Endometrial microvascular endothelial cells (primary cell): Measurements from ENCODE around the gene YWHAQ. TPM values are rescaled to one million over a fixed set of nuclear protein-coding genes. Genes with fewer than 3 reads are reported as not detected.

ENCODE experiments used
- in situ Hi-C: cut with HindIII; loops from 2 replicates; pipeline ENCODE4 v1.10.0; 2017; ENCODE audit warnings: low sequenced_read_pairs, low pct_unique_long_range_greater_than_20kb; ENCODE audit errors: inconsistent ontology term
- total RNA-seq: library from RNA; depleted of rRNA; stranded (reverse); fragments of >200 nt; gene quantifications from one replicate; pipeline ENCODE4 v1.2.3, GENCODE V29; 2015; ENCODE audit errors: inconsistent ontology term

YWHAQ gene
- 359 TPM for total RNA-seq

DNA sequence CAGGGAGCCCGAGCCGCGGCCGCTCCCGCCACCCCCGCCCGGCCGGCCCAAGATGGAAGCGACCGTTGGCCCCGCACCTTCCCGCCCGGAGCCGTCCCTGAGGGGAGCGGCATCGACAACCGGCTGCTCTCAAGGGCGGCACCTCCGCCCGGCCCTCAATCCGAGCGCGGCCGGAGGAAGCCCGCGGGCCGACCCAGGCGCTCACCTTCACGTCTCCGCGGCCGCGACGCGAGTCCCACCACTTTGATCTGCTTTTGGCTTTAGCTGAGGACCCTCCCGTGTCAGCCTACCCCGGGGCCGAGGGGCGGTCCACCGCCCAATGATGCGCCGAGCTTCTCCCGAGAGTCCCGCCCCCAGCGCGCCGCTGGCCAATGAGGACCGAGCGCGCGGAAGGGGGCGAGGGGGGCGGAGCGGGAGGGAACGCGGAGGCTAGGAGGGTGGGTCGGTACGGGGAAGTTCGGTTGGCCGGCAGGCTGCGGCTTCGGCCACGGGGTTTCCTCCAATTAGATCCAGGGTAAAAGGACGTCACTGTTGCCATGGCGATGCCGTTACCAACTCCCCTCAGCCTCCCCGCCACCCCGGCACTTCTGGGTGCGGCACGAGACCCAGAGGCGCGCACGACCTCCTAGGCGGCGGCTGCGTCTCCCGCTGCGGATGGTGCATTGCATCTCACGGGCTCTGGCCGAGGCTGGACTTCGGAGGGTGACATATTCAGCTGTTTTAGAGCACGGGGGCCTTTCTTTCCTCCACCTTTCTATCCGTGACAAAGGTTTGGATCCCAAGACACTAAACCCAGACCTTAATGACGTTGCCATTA is at the start of gene YWHAQ:
Gene YWHAQ (minus strand): TSS at position 262 of the 817 bp plus-strand sequence. CDS start 545 bp downstream, outside the sequence.
- in situ Hi-C loops: no loop called here

DNA sequence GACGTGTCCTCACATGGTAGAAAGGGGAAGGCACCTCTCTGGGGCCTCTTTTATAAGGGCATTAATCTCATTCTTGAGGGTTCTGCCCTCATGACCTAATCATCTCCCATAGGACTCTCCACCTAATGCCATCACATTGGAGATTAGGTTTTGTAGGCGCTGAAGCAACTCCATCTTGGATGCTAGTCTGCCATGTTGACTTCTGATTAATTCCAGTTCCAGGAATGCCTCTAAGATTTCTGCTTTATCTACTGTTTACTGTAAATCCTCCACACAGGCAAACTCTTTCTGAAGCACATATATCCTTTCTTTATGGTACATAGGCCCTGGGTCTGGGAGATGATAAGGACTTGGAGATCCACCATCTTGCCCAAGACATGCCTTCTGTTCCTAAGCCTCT is 49.3 kb upstream of the YWHAQ start:
- in situ Hi-C loops: no loop called here

DNA sequence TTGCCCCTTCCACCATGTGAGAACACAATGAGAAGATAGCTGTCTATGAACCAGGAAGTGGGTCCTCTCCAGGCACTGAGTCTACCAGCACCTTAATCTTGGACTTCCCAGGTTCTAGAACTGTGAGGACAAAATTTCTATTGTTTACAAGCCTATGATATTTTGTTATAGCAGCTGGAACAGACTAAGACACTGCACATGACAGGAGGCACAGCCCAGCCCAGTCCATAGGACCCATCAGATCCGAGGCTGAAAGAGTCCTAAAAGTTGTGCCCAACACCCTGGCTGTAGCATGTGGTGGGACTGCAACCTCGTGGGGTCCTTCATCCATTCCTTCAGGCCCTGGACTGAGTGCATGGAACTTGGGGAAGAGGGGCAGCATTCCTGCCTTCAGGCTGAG is 48.4 kb upstream of the YWHAQ start:
- in situ Hi-C loops: no loop called here

DNA sequence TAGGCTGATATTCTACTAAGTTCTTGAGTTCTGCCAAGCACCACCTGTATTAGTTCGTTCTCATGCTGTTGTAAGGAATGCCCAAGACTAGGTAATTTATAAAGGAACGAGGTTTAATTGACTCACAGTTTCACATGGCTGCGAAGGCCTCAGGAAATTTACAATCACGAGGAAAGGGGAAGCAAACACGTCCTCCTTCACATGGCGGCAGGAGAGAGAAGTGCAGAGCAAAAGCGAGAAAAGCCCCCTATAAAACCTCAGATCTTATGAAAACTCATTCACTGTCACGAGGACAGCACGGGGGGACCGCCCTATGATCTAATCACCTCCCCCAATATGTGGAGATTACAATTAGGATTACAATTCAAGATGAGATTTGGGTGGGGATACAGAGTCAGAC is 47.7 kb upstream of the YWHAQ start:
- in situ Hi-C loops: no loop called here

DNA sequence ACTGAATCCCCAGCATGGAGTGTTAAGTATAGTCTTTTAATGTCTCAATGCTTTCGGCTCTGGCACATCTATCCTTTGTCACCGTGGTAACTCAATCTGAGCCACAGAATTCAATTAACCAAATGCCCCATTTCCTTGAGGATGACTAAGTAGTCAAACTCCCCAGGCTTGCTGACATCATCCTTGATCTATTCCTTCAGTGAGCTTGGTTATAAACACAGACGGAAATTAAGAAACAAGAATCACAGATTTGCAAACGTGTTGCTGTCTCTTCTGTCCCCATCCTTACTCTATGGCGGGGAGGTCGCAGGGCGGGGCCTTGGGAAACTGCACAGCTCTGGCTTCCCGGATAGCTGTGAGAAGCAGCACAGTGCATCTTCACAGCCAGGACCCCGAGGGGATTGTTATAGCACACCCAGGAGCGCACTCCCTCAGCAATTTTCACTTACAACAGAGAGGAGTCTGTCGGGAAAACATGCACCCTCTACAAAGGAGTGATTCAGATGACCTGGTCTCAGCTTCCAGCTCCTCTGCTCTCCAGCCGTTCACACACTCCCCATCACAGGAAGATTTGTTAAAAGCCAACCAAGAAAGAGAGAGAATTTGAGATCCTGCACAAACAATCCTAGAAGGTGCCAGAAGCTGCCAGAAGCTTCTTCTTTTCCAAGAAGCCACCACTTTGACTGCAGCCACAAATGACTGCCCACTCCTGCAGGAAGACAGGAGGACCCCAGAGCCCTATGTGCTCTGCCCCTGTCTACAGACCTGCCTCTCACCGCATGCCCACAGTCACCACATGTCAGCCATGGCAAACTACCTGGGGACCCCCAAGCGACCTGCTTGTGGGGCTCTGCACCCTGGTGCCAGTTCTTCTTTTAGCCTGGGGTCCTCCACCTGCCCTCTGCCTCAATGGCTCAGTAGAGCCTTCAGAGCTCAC is 44.9 kb upstream of the YWHAQ start:
- in situ Hi-C loops: no loop called here

DNA sequence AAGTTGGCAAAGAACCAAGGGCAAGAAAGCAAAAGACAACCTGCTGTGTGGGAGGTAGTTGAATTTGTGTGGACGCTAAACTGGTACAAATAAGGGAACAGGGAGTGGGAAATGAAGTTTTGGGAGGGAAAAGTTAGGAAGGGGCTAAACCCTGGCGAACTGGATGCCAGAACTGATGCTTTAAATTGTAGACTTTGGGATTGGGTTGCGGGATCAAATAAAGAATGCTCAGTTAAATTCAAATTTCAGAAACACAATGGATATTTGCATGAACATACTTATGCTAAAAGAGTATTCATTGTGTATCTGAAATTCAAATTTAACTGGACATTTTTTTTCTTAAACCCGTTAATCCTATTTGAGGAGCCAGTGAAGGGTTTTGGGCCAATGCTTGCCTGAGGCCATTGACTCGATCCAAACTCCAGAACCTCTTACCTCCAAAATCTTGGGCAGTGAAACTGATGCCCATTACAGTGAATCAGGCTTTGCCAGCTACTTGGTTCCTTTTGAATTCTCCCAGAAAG is 44.2 kb upstream of the YWHAQ start:
- in situ Hi-C loops: no loop called here

DNA sequence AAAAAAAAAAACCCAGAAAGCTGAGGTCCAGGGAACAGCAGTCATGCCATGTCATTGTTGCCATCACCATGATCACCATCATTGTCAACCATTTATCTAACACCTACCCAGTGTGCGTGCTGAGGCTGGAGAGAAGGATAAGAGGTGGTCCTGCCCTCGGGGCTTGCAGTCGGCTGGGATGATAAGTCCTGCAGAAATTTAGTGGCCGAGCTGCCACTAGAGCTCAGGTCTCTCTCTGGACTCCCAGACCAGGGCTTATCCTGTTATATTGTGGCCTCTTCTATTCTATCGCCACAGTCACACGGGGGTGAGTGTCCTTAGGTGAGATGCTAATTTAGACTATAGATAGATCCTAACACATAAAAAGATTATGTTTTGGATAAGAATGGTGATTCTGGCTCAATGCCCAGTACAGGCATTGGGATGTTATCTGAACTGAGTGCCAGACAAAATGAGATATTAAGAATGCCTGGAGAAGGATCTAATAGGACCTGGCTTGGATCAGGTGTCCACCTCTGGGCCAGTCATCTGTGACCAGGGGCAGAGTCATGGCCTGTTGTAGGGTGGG is 43.2 kb upstream of the YWHAQ start:
- in situ Hi-C loops: no loop called here

DNA sequence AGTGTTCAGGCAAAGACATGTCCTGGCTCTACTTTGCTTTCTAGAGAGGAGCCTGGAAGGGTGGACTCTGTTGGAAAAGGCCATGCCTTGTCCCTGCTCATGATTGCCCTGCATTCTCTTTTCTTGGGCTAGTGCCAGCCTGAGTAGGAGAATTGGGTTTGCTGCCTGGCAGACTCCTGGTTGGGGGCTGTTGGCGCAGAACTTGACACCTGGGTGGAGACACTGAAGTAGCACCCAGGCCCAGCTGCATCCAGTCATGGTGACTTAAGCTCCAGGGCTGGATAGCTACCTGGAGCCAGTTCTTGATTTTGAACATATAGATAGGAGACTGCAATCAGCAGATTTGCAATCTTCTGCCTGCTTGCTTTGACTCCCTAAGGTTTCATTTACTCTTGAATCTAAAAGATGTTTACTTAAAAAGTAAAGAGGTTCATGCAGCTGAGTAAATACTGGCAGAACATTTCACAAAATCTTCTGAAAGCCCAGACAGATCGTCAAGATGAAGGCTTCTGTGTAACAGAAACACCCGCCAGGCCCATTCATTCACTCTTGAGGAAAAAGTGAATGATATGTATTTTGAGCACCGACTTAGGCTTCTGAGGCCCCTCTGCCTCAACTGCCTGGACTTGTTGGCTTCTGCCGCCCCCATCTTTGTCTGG is 38.0 kb upstream of the YWHAQ start:
- in situ Hi-C loops: no loop called here

DNA sequence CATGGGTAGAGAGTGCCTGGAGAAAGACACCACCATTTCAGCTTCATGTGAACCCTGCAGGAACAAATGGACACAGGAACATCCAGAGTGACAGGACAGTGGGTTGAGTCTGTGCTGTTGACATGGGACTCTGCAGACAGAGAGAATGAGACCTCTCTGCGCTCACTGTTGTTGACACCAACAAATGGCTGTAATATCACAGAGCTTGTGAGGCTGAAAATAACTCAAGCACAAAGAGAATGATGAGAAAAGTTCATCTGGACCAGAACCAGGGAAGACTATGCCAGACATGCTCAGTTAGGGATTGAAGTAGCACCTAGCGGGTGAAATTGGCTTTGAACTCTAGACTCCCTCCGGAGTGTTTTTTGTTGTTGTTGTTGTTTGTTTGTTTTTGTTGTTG is 37.0 kb upstream of the YWHAQ start:
- in situ Hi-C loops: no loop called here

DNA sequence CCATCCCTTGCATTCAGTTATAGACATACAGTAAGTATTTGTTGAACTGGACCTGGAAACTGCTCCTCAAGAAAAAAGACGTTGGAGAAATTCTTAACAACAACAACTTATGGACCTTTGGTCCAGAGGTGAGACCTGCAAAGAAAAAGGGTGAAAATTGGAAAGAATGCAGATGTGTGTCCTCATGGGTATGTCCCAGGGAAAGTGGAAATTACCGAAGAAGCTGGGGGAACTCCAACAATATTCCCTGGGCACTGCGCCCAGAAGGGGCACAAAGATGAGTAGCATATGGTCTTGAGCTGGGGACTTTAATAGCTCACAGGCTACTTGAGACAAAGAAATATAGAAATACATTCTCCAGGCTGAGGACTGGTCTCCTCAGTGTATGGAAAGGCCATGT is 35.5 kb upstream of the YWHAQ start:
- in situ Hi-C loops: no loop called here

DNA sequence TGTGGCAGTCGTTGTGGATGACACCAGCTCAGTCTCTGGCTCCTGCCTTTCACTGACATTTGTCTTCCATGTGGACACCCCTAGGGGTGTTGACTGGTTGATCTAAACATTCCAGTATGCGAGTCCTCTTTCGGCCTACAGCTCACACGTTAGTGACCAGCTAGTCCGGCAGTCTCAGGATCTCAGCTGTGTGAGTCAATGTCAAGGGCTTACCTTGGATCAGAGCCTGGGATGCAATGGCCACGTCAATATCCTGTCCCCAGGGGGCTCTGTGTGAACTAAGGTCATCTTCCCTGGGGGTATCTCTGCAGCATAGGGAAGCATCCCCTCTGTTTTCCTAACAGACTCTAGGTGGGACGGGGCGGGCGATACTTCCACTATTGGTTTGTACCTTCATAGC is 35.1 kb upstream of the YWHAQ start:
- in situ Hi-C loops: no loop called here

DNA sequence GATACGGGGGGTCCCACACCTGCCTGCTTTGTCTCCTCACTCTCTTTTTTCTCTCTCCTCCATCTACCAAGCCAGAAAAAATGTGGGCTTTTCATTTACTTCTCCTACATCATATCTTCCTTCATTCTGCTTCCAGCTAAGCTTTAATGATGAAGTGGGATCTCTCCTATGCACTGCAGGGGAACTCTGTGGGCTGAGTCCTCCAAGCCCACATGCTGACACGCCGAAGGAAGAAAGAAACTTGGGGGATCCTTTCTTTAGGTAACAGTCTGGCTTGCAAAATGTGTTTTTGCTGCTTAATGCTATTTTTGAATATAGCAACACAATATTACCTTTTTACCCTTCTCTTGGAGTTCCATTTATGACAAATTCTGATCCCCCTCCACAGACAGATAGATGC is 33.6 kb upstream of the YWHAQ start:
- in situ Hi-C loops: no loop called here

DNA sequence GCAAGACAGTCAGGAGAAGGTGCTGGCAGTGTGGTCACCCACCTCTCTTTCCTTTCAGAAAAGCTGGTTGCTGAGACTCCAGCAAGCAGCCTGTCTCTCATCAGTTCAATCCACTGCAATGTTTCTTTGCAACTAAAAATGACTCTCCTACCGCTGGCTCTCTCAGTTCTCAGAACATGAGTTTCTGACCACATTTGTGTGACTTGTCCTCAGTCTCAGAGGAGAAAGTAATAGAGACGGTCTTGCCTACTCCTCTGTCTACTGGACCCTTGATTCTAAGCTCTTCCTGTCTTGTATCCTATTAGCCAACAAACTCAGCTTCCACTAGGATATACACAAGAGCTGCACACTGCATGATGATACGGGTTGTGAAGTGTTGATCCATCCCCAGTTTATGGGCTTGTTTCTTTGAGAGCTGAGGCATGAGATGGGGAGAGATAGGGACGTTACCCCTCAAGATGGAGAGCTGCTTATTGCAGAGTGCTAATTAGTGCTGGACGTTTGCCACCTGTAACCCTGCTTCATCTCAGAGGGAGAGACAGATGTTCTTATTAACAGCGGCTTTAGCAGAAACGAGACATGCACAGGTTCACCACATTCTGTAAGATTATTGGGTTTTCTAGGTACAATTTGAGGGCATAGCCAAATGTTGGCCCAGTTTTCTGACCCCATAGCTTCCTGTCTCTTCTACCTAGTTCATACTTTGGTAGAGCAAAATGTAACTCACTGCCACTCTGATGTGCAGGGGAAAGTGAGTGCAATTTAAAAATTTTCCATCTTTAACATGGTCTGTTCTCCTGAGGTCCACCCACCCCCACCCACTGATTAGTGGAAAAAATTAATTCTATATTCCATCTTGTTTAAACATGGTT is 32.4 kb upstream of the YWHAQ start:
- in situ Hi-C loops: no loop called here

DNA sequence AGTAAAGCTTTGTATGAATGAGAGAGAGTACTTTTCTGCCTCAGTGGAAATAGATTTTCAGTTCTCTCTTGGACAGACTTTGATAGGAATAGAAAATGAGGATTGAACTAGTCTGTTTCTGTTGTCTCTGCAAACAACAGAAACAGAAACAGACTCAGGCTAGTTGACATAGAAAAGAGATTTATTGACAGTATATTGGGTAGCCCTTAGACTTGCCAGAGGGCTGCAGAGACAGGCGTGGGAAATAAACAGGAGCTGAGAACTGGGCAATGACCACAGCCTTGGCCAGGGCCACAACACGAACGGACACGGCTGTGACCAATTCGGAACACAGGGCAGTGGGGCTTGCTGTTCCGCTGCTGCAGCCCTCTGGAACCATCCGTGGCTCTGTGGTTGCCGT is 30.5 kb upstream of the YWHAQ start:
- in situ Hi-C loops: no loop called here

DNA sequence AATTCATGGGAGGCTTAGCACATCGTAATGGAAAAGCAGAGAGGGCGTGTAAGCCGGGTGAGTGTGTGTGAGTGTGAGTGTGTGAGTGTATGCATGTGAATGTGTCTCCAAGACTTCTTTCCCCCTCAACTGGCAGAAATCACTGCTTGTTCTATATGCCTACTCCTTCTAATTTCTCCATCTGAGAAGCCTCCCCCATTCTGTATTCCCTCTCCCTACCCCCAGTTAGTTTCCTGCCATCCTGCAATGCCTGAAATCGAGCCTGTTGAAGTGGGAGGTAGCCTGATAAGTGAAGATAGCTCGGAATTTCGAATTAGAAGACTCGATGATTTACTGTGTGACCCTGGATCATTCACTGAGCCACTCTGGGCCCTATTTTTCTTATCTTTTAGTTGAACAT is 30.0 kb upstream of the YWHAQ start:
- in situ Hi-C loops: no loop called here

DNA sequence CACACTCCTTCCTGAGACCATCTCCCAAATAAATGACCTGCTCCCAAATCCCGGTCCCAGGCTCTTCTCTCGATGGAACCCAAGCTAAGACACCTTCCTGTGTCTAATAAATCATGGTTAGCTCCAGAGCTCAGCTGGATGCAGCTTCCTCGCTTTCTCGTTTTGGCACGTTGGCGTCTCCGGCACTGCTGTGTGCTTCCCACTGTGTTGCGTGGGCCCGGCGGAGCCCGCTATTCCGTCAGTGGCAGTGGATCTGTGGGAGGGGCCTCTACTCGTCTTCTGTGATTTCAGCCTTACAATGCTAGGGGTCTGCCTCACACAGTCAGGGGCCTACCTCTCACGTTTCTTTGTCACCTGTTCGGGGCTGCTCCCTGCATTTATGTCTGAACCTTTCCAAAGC is 29.4 kb upstream of the YWHAQ start:
- in situ Hi-C loops: no loop called here

DNA sequence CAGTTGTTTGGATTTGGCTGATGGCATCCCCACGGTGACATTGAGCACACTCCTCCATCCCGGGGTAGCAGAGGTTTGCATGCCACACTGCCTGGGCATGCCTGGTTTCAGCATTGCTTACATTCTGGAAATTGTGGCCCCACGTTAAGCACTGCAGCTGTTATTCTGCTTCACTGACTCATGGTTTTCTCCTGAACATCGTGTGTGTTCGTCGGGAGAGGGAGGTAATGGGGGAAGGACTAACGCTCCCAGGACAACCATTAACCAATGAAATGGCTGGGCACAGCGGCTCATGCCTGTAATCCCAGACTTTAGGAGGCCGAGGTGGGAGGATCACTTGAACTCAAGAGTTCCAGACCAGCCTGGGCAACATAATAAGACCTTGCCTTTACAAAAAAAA is 28.2 kb upstream of the YWHAQ start:
- in situ Hi-C loops: no loop called here

DNA sequence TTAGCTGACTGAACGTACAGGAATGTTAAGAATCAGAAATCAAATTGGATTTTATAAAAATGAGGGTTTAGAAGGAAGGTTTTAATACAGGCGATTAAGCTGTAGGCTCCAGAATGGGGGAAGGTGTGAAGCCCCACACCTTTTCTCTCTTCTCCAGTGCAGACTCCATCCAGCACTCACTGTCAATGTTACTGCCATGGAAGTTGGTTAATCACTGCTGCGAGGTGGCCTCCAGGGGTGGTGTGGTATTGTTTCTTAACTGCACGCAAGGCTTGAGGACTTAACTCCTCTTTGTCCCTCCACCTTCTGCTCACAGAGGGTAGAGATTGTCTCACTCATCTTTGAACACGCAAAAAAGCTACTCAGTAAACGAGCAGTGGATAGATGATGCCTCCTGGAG is 26.9 kb upstream of the YWHAQ start:
- in situ Hi-C loops: no loop called here
